HepG2 (cell line): ENCODE data around the gene ATP11A. TPM values are rescaled to one million over a fixed set of nuclear protein-coding genes. Genes with fewer than 3 reads are reported as not detected.

Source experiments
- ARID5B ChIP-seq: IDR thresholded peaks from 2 replicates; pipeline ENCODE4 v1.4.0; 2020; ENCODE audit warnings: mild to moderate bottlenecking, missing genetic modification reagents
- CHCHD3 ChIP-seq: sonication (generic); formaldehyde crosslinking; IDR thresholded peaks from 2 replicates; pipeline ENCODE4 v1.8.0; 2022; ENCODE audit warnings: mild to moderate bottlenecking, missing genetic modification reagents, moderate library complexity
- FOXP1 ChIP-seq, 2 experiments: fragments of 450-650 bp in 1 of 2; IDR thresholded peaks; 2 replicates each; pipeline ENCODE4 v1.6.1; 2017 to 2018; ENCODE audit warnings: antibody characterized with exemption in 1 of 2
- KAT7 ChIP-seq: IDR thresholded peaks from 2 replicates; pipeline ENCODE4 v1.6.1; 2018; ENCODE audit warnings: borderline replicate concordance, missing compliant biosample characterization
- KMT2B ChIP-seq: IDR thresholded peaks from 2 replicates; pipeline ENCODE4 v1.6.1; 2016; ENCODE audit warnings: missing genetic modification reagents, missing compliant biosample characterization
- NCOA5 ChIP-seq: sonication (generic); formaldehyde crosslinking; IDR thresholded peaks from 2 replicates; pipeline ENCODE4 v1.4.0; 2020; ENCODE audit warnings: missing genetic modification reagents
- NKX3-1 ChIP-seq: sonication (generic); formaldehyde crosslinking; IDR thresholded peaks from 2 replicates; pipeline ENCODE4 v1.5.0; 2020; ENCODE audit warnings: missing genetic modification reagents
- SP5 ChIP-seq: IDR thresholded peaks from 2 replicates; pipeline ENCODE4 v1.6.1; 2016; ENCODE audit warnings: low read depth, borderline replicate concordance
- SSRP1 ChIP-seq: IDR thresholded peaks from 2 replicates; pipeline ENCODE4 v1.6.1; 2016; ENCODE audit warnings: control low read depth
- STAG1 ChIP-seq: sonication (generic); formaldehyde crosslinking; IDR thresholded peaks from 2 replicates; pipeline ENCODE4 v1.4.0; 2020; ENCODE audit warnings: missing genetic modification reagents
- TARDBP ChIP-seq: sonication (generic); formaldehyde crosslinking; IDR thresholded peaks from 2 replicates; pipeline ENCODE4 v1.8.0; 2022; ENCODE audit warnings: mild to moderate bottlenecking, missing genetic modification reagents
- XBP1 ChIP-seq: sonication (generic); formaldehyde crosslinking; IDR thresholded peaks from 2 replicates; pipeline ENCODE4 v1.5.0; 2020; ENCODE audit warnings: missing genetic modification reagents
- ZBTB25 ChIP-seq: IDR thresholded peaks from 2 replicates; pipeline ENCODE4 v1.6.1; 2018; ENCODE audit warnings: missing genetic modification reagents
- ZNF232 ChIP-seq: sonication (generic); formaldehyde crosslinking; IDR thresholded peaks from 2 replicates; pipeline ENCODE4 v1.4.0; 2020; ENCODE audit warnings: missing genetic modification reagents, borderline replicate concordance
- ZNF234 ChIP-seq: sonication (generic); formaldehyde crosslinking; conservative IDR thresholded peaks from 2 replicates; pipeline ENCODE4 v1.5.1; 2020; ENCODE audit warnings: mild to moderate bottlenecking, missing genetic modification reagents
- ZNF350 ChIP-seq: sonication (generic); formaldehyde crosslinking; IDR thresholded peaks from 2 replicates; pipeline ENCODE4 v1.4.0; 2020; ENCODE audit warnings: mild to moderate bottlenecking, low read depth, missing genetic modification reagents, borderline replicate concordance
- ZNF432 ChIP-seq: sonication (generic); formaldehyde crosslinking; IDR thresholded peaks from 2 replicates; pipeline ENCODE4 v1.5.0; 2020; ENCODE audit warnings: missing genetic modification reagents, mild to moderate bottlenecking, borderline replicate concordance
- ZNF451 ChIP-seq: sonication (generic); formaldehyde crosslinking; IDR thresholded peaks from 2 replicates; pipeline ENCODE4 v1.5.0; 2020; ENCODE audit warnings: mild to moderate bottlenecking, missing genetic modification reagents
- ZNF709 ChIP-seq: sonication (generic); formaldehyde crosslinking; IDR thresholded peaks from 2 replicates; pipeline ENCODE4 v1.5.0; 2020; ENCODE audit warnings: mild to moderate bottlenecking, missing genetic modification reagents
- polyA plus RNA-seq, 8 experiments: library from polyadenylated mRNA; depleted of rRNA in 3 of 8; stranded (reverse) in 7 of 8; unstranded in 1 of 8; fragments of >200 nt; fragmentation: Illumina TruSeq in 4 of 8; extraction: Trizol in 4 of 8; gene quantifications; 2 replicates each; pipeline versions ENCODE4 v1.2.1 to v1.2.3, GENCODE V29; 2011 to 2016; ENCODE audit warnings: low read depth in 4 of 8, missing spikeins in 1 of 8, mixed read lengths in 1 of 8; ENCODE audit not compliant: insufficient read depth in 1 of 8
- total RNA-seq, 5 experiments: library from RNA; depleted of rRNA; stranded (reverse); fragments of >200 nt; fragmentation: Illumina TruSeq; extraction: Trizol; gene quantifications; 2 replicates each; pipeline ENCODE4 v1.2.3, GENCODE V29; 2016; ENCODE audit warnings: low read depth in 1 of 5
- TF ChIP-seq, protein P1 (sequence below): sonication (generic); formaldehyde crosslinking; IDR thresholded peaks from 2 replicates; pipeline ENCODE4 v1.5.0; 2020; ENCODE audit warnings: mild to moderate bottlenecking, missing genetic modification reagents
- TF ChIP-seq, protein P2 (sequence below): IDR thresholded peaks from 2 replicates; pipeline ENCODE4 v1.6.1; 2016; ENCODE audit warnings: mild to moderate bottlenecking, missing biosample characterization, missing genetic modification reagents
- TF ChIP-seq, protein P3 (sequence below): sonication (generic); formaldehyde crosslinking; IDR thresholded peaks from 2 replicates; pipeline ENCODE4 v1.8.0; 2022; ENCODE audit warnings: mild to moderate bottlenecking, missing genetic modification reagents, moderate library complexity

The ATP11A gene
- total and polyA plus RNA-seq, 2 of the 13 experiments (the other 11 are each of a cell fraction or from before 2014, with no cell fraction given): 18.4 to 20.1 TPM

- TF ChIP-seq, protein P1, sequence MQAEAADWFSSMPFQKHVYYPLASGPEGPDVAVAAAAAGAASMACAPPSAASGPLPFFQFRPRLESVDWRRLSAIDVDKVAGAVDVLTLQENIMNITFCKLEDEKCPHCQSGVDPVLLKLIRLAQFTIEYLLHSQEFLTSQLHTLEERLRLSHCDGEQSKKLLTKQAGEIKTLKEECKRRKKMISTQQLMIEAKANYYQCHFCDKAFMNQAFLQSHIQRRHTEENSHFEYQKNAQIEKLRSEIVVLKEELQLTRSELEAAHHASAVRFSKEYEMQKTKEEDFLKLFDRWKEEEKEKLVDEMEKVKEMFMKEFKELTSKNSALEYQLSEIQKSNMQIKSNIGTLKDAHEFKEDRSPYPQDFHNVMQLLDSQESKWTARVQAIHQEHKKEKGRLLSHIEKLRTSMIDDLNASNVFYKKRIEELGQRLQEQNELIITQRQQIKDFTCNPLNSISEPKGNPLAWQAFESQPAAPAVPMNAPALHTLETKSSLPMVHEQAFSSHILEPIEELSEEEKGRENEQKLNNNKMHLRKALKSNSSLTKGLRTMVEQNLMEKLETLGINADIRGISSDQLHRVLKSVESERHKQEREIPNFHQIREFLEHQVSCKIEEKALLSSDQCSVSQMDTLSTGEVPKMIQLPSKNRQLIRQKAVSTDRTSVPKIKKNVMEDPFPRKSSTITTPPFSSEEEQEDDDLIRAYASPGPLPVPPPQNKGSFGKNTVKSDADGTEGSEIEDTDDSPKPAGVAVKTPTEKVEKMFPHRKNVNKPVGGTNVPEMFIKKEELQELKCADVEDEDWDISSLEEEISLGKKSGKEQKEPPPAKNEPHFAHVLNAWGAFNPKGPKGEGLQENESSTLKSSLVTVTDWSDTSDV (CRISPR knock-in tag): no peak
- TF ChIP-seq SP5 (CRISPR knock-in tag) (peak; percentile 77), KAT7 (CRISPR knock-in tag) (no peak), ZNF232 (no peak), ZNF709 (CRISPR knock-in tag) (no peak), ZNF451 (no peak), NCOA5 (CRISPR knock-in tag) (no peak), CHCHD3 (CRISPR knock-in tag) (no peak), FOXP1 (IDR thresholded peaks at IDR 0.05) (no peak), FOXP1 (CRISPR knock-in tag; IDR thresholded peaks at IDR 0.05) (no peak), ZBTB25 (CRISPR knock-in tag) (0 out of 2 replicates have a peak, but pooled peaks have one; percentile 23), NKX3-1 (CRISPR knock-in tag) (no peak), KMT2B (CRISPR knock-in tag) (no peak), SSRP1 (no peak), ZNF350 (CRISPR knock-in tag) (no peak; the same call in 1 of the 2 replicates), ZNF234 (CRISPR knock-in tag) (no peak), TARDBP (no peak), STAG1 (CRISPR knock-in tag) (peak; percentile 94), ZNF432 (no peak), XBP1 (no peak), ARID5B (CRISPR knock-in tag) (no peak)
- TF ChIP-seq, protein P2, sequence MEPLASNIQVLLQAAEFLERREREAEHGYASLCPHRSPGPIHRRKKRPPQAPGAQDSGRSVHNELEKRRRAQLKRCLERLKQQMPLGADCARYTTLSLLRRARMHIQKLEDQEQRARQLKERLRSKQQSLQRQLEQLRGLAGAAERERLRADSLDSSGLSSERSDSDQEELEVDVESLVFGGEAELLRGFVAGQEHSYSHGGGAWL (CRISPR knock-in tag): no peak
- TF ChIP-seq, protein P3, sequence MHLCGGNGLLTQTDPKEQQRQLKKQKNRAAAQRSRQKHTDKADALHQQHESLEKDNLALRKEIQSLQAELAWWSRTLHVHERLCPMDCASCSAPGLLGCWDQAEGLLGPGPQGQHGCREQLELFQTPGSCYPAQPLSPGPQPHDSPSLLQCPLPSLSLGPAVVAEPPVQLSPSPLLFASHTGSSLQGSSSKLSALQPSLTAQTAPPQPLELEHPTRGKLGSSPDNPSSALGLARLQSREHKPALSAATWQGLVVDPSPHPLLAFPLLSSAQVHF (CRISPR knock-in tag): no peak
Observed at GRCh38 chr13:112873851-112874750, 184.3 kb downstream of the ATP11A start (continued).
